Measurements from ENCODE around the gene BCOR.

- TF ChIP-seq POLR2A (IDR thresholded peaks at IDR 0.05; ENCODE audit: low read length): no peak
- no peak for TF ChIP-seq GATA1 (IDR thresholded peaks at IDR 0.05; ENCODE audit: low read depth, low read length)
Measured at GRCh38 chrX:40088299-40088625, 9.5 kb downstream of the BCOR start.

Data from erythroblast (primary cell).